MM.1S (cell line): Measurements from ENCODE around the gene NAALADL1.
A peak's percentile ranks its signal among the peaks of the same experiment; 100 is the strongest.

Experiments
- DNase-seq: peaks from one replicate; pipeline ENCODE4 v3.0.0-alpha.2; 2015
- H2AFZ ChIP-seq: fragments of 300-600 bp; sonication (generic); 2 replicates; pipeline ENCODE4 v1.6.0; 2016; ENCODE audit warnings: antibody characterized with exemption, low read length
- H3F3A ChIP-seq: fragments of 300-600 bp; sonication (generic); 2 replicates; pipeline ENCODE4 v1.6.1; 2016; ENCODE audit warnings: mild to moderate bottlenecking, antibody characterized with exemption, low read length, moderate library complexity, mixed read lengths; ENCODE audit not compliant: insufficient read depth
- H3K27ac ChIP-seq: fragments of 300-600 bp; sonication (generic); 2 replicates; pipeline ENCODE4 v1.5.1; 2016; ENCODE audit warnings: mild to moderate bottlenecking, low read length
- H3K27me3 ChIP-seq: fragments of 300-600 bp; sonication (generic); replicated peaks from 2 replicates; pipeline ENCODE4 v1.6.0; 2016; ENCODE audit warnings: low read length; ENCODE audit not compliant: insufficient read depth
- H3K36me3 ChIP-seq: fragments of 300-600 bp; sonication (generic); replicated peaks from 2 replicates; pipeline ENCODE4 v1.6.1; 2016; ENCODE audit warnings: mild to moderate bottlenecking, low read length, mixed read lengths; ENCODE audit not compliant: insufficient read depth
- H3K4me1 ChIP-seq: fragments of 300-600 bp; sonication (generic); 2 replicates; pipeline ENCODE4 v1.6.1; 2016; ENCODE audit warnings: low read length, mixed read lengths
- H3K4me2 ChIP-seq: fragments of 300-600 bp; sonication (generic); 2 replicates; pipeline ENCODE4 v1.6.0; 2016; ENCODE audit warnings: low read depth, low read length
- H3K4me3 ChIP-seq: fragments of 300-600 bp; sonication (generic); 2 replicates; pipeline ENCODE4 v1.5.1; 2016; ENCODE audit warnings: low read length, mixed read lengths
- H3K79me2 ChIP-seq: fragments of 300-600 bp; sonication (generic); 2 replicates; pipeline ENCODE4 v1.6.1; 2016; ENCODE audit warnings: mixed run types, low read length, mixed read lengths
- H3K9ac ChIP-seq: fragments of 300-600 bp; sonication (generic); 2 replicates; pipeline ENCODE4 v1.6.1; 2016; ENCODE audit warnings: low read length, mixed read lengths
- H3K9me2 ChIP-seq: fragments of 300-600 bp; sonication (generic); replicated peaks from 2 replicates; pipeline ENCODE4 v1.6.1; 2016; ENCODE audit warnings: mild to moderate bottlenecking, low read length, mixed read lengths; ENCODE audit not compliant: insufficient read depth
- H3K9me3 ChIP-seq: fragments of 300-600 bp; sonication (generic); replicated peaks from 2 replicates; pipeline ENCODE4 v1.6.1; 2016; ENCODE audit warnings: mild to moderate bottlenecking, low read length, mixed read lengths; ENCODE audit not compliant: insufficient read depth
- H4K20me1 ChIP-seq: fragments of 300-600 bp; sonication (generic); 2 replicates; pipeline ENCODE4 v1.6.1; 2016; ENCODE audit warnings: mild to moderate bottlenecking, low read length, moderate library complexity, mixed read lengths; ENCODE audit not compliant: insufficient read depth
- CTCF ChIP-seq: fragments of 300-600 bp; sonication (generic); IDR thresholded peaks from 2 replicates; pipeline ENCODE4 v1.5.1; 2016; ENCODE audit warnings: antibody characterized with exemption, low read length, mixed read lengths
- EZH2 ChIP-seq: fragments of 300-600 bp; sonication (generic); optimal IDR thresholded peaks from 2 replicates; pipeline ENCODE3; 2017; ENCODE audit warnings: low read depth, mild to moderate bottlenecking, antibody characterized with exemption, low read length, mixed read lengths
- EZH2phosphoT487 ChIP-seq: fragments of 300-600 bp; sonication (generic); IDR thresholded peaks from 2 replicates; pipeline ENCODE4 v1.6.1; 2018; ENCODE audit warnings: antibody characterized with exemption, low read length

NAALADL1 gene

GRCh38 chr11:65100674-65101350 lies 42.5 kb upstream of the NAALADL1 start:
- no peak overlapping the region for H3K4me3 ChIP-seq
- no peaks in the 10 kb centered on the region for H4K20me1 ChIP-seq
- DNase-seq, result no peak

GRCh38 chr11:65096926-65097325 lies 38.6 kb upstream of the NAALADL1 start:
- DNase-seq, result no peak
- Histone ChIP-seq H3K4me3 (peak overlapping the region; percentile 84), H3K4me1 (peaks cover 10% of the 10 kb centered on the region; the same call in 1 of the 2 replicates), H3K27me3 (no peaks in the 10 kb centered on the region), H3F3A (peaks cover 12% of the 10 kb centered on the region; the same call in 1 of the 2 replicates), H3K79me2 (peaks cover 47% of the 10 kb centered on the region), H3K27ac (peak overlapping the region; percentile 91; the same call in 1 of the 2 replicates), H3K36me3 (no peaks in the 10 kb centered on the region), H4K20me1 (no peaks in the 10 kb centered on the region), H3K4me2 (peak overlapping the region; percentile 86), H3K9me3 (no peaks in the 10 kb centered on the region), H2AFZ (no peak overlapping the region), H3K9ac (peak overlapping the region; percentile 89; the same call in 1 of the 2 replicates), H3K9me2 (no peaks in the 10 kb centered on the region)
- TF ChIP-seq CTCF (no peak), EZH2phosphoT487 (no peak), EZH2 (no peak)

More at GRCh38 chr11:65100674-65101350, 42.5 kb upstream of the NAALADL1 start:
- no peak for TF ChIP-seq EZH2
- TF ChIP-seq CTCF, result peak; percentile 20
- no peak for TF ChIP-seq EZH2phosphoT487
- Histone ChIP-seq H3K9ac (no peak overlapping the region), H3K9me2 (no peaks in the 10 kb centered on the region), H2AFZ (no peak overlapping the region), H3K27me3 (no peaks in the 10 kb centered on the region), H3K36me3 (no peaks in the 10 kb centered on the region), H3K4me2 (no peak overlapping the region), H3F3A (no peaks in the 10 kb centered on the region; the same call in 1 of the 2 replicates), H3K79me2 (peaks cover 85% of the 10 kb centered on the region), H3K27ac (no peak overlapping the region), H3K4me1 (peaks cover 10% of the 10 kb centered on the region; the same call in 1 of the 2 replicates), H3K9me3 (no peaks in the 10 kb centered on the region)

- H3K9ac ChIP-seq, result peak within 1 kb of the TSS; percentile 89
- peak within 1 kb of the TSS; percentile 86 for H3K4me2 ChIP-seq
- TF ChIP-seq CTCF (no peak), EZH2phosphoT487 (no peak)
- peak within 1 kb of the TSS; percentile 91 for H3K27ac ChIP-seq
- H3K9me2 ChIP-seq, result no peaks in the 10 kb centered on the region
- H2AFZ ChIP-seq, result peak within 1 kb of the TSS; percentile 90
- peaks cover 12% of the 10 kb centered on the region; the same call in 1 of the 2 replicates for H3F3A ChIP-seq
- peaks cover 42% of the 10 kb centered on the region for H3K79me2 ChIP-seq
- H4K20me1 ChIP-seq, result no peaks in the 10 kb centered on the region
- no peaks in the 10 kb centered on the region for H3K9me3 ChIP-seq
- H3K4me3 ChIP-seq, result peak within 1 kb of the TSS; percentile 84
- no peaks in the 10 kb centered on the region for H3K27me3 ChIP-seq
- H3K4me1 ChIP-seq, result peaks cover 10% of the 10 kb centered on the region; the same call in 1 of the 2 replicates
- peak; percentile 96 for DNase-seq
- no peaks in the 10 kb centered on the region for H3K36me3 ChIP-seq
Observed at GRCh38 chr11:65095974-65096806, 37.8 kb upstream of the NAALADL1 start, which contains the start of gene VPS51. Gene VPS51, plus strand, starts transcription at chr11:65096214. Its CDS starts 37 bp downstream, at chr11:65096251.
